Measurements from ENCODE around the gene RSPO3.
A peak's percentile ranks its signal among the peaks of the same experiment; 100 is the strongest.

RSPO3 gene

GRCh38 chr6:127173156-127173940, 54.9 kb downstream of the RSPO3 start:
- TF ChIP-seq CTCF (IDR thresholded peaks at IDR 0.05; ENCODE audit: insufficient read depth, low read depth, low read length, missing control alignments), result no peak
- DNase-seq (ENCODE audit: low read depth), result no peak
- no peak overlapping the region for H3K4me3 ChIP-seq (ENCODE audit: low read length)

- no peak overlapping the region for H3K4me3 ChIP-seq (ENCODE audit: low read length)
- DNase-seq (ENCODE audit: low read depth), result peak; percentile 15
- no peak for TF ChIP-seq CTCF (IDR thresholded peaks at IDR 0.05; ENCODE audit: insufficient read depth, low read depth, low read length, missing control alignments)
Observed at GRCh38 chr6:127176146-127176545, 57.7 kb downstream of the RSPO3 start.

GRCh38 chr6:127177030-127177922, 58.8 kb downstream of the RSPO3 start:
- TF ChIP-seq CTCF (IDR thresholded peaks at IDR 0.05; ENCODE audit: insufficient read depth, low read depth, low read length, missing control alignments), result no peak
- DNase-seq (ENCODE audit: low read depth), result no peak
- H3K4me3 ChIP-seq (ENCODE audit: low read length), result no peak overlapping the region

- no peak overlapping the region for H3K4me3 ChIP-seq (ENCODE audit: low read length)
- TF ChIP-seq CTCF (IDR thresholded peaks at IDR 0.05; ENCODE audit: insufficient read depth, low read depth, low read length, missing control alignments), result no peak
- no peak for DNase-seq (ENCODE audit: low read depth)
Observed at GRCh38 chr6:127177923-127178231, 59.4 kb downstream of the RSPO3 start.

- H3K4me3 ChIP-seq (ENCODE audit: low read length), result no peak overlapping the region
- DNase-seq (ENCODE audit: low read depth), result no peak
- TF ChIP-seq CTCF (IDR thresholded peaks at IDR 0.05; ENCODE audit: insufficient read depth, low read depth, low read length, missing control alignments), result no peak
Observed at GRCh38 chr6:127178746-127179145, 60.3 kb downstream of the RSPO3 start.

GRCh38 chr6:127180426-127180825, 62.0 kb downstream of the RSPO3 start:
- TF ChIP-seq CTCF (IDR thresholded peaks at IDR 0.05; ENCODE audit: insufficient read depth, low read depth, low read length, missing control alignments), result no peak
- no peak for DNase-seq (ENCODE audit: low read depth)
- H3K4me3 ChIP-seq (ENCODE audit: low read length), result no peak overlapping the region

All from epithelial cell of esophagus (primary cell).